Activated CD8-positive, alpha-beta T cell treated with anti-CD3 and anti-CD28 coated beads for 36 hours (primary cell): ENCODE data around the gene FAM47E. TPM values are rescaled to one million over a fixed set of nuclear protein-coding genes. Genes with fewer than 3 reads are reported as not detected.

Experiments used
- ATAC-seq: fragments of 200-7000 bp; cut with Tn5 transposase; one replicate; pipeline ENCODE4 v1.10.0; 2021; ENCODE audit warnings: mild to moderate bottlenecking, moderate library complexity
- CTCF ChIA-PET: fragments of 350-600 bp; sonication (Branson Sonifier 250); formaldehyde crosslinking; loops from one replicate; lab custom pipeline; 2021; ENCODE audit warnings: antibody characterized with exemption; lab: Charles Lee
- POLR2A ChIA-PET: fragments of 350-600 bp; sonication (Branson Sonifier 250); formaldehyde crosslinking; loops from one replicate; lab custom pipeline; 2021; ENCODE audit warnings: antibody characterized with exemption; lab: Charles Lee
- DNase-seq: peaks from one replicate; pipeline ENCODE4 v3.0.0-alpha.2; 2020
- H3K27ac Mint-ChIP-seq: one replicate; pipeline ENCODE4 v1.8.0; 2021; ENCODE audit warnings: mild to moderate bottlenecking, mixed read lengths
- H3K27me3 Mint-ChIP-seq: one replicate; pipeline ENCODE4 v1.8.0; 2021; ENCODE audit warnings: mixed read lengths
- H3K36me3 Mint-ChIP-seq: one replicate; pipeline ENCODE4 v1.8.0; 2021; ENCODE audit warnings: low read depth, mixed read lengths
- H3K4me1 Mint-ChIP-seq: one replicate; pipeline ENCODE4 v1.8.0; 2021; ENCODE audit warnings: low read depth, mixed read lengths
- H3K4me3 Mint-ChIP-seq: one replicate; pipeline ENCODE4 v1.8.0; 2021; ENCODE audit warnings: mild to moderate bottlenecking, moderate library complexity, mixed read lengths
- H3K9me3 Mint-ChIP-seq: one replicate; pipeline ENCODE4 v1.8.0; 2021; ENCODE audit warnings: mixed read lengths
- CTCF ChIP-seq: fragments of 200-600 bp; IDR thresholded peaks from one replicate; pipeline ENCODE4 v1.8.0; 2022; ENCODE audit warnings: antibody characterized with exemption, mild to moderate bottlenecking
- intact Hi-C: fragments of 100-400 bp; cut with micrococcal nuclease; formaldehyde crosslinking; loops from one replicate; pipeline ENCODE4 v1.10.0; 2022
- total RNA-seq, 2 experiments: library from RNA; stranded (reverse); gene quantifications; one replicate each; pipeline ENCODE4 v1.2.3, GENCODE V29; 2021

The FAM47E gene
- total RNA-seq, 2 experiments from 2014 or later = not detected

- ChIA-PET CTCF (no interaction called here), POLR2A (no interaction called here)
- Mint-ChIP-seq H3K27me3 (peaks cover 6% of the 10 kb centered on the region), H3K36me3 (no peaks in the 10 kb centered on the region), H3K4me3 (no peak overlapping the region), H3K9me3 (no peaks in the 10 kb centered on the region), H3K4me1 (peaks cover 8% of the 10 kb centered on the region), H3K27ac (no peak overlapping the region)
- DNase-seq = no peak
- no peak for TF ChIP-seq CTCF
- intact Hi-C loops = no loop called here
- ATAC-seq = no peak
These were observed 58.5 kb downstream of the FAM47E start for GRCh38 chr4:76309939-76310550.

GRCh38 chr4:76310683-76311082 lies 59.2 kb downstream of the FAM47E start:
- Mint-ChIP-seq H3K9me3 (no peaks in the 10 kb centered on the region), H3K27me3 (peaks cover 4% of the 10 kb centered on the region), H3K4me1 (peaks cover 2% of the 10 kb centered on the region), H3K27ac (no peak overlapping the region), H3K4me3 (no peak overlapping the region), H3K36me3 (no peaks in the 10 kb centered on the region)
- POLR2A ChIA-PET = no interaction called here
- DNase-seq = no peak
- no peak for TF ChIP-seq CTCF
- no peak for ATAC-seq
- CTCF ChIA-PET = no interaction called here
- intact Hi-C loops = no loop called here

DNA sequence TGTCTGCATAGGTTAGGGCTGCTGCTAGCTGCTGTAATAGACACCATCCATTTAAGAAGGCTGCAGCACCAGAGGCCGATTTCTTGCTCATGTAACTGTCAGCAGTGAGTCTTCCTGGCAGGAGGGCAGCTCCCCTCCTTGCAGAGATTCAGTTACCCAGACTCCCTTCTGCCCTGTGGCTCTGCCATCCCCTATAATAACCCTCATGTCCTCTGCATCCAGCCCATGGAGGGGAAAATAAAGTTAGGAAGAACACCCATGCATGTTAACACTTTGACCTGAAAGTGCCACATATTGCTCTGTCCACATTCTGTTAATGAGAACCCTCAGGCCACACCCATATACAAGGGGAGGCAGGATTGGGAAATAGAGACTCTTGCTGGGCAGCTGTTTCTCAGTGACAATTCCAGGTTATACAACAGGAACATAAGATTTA lies 60.4 kb downstream of the FAM47E start:
- Mint-ChIP-seq H3K9me3 (peaks cover 10% of the 10 kb centered on the region), H3K27ac (no peak overlapping the region), H3K4me1 (no peaks in the 10 kb centered on the region), H3K27me3 (peaks cover 4% of the 10 kb centered on the region), H3K4me3 (no peak overlapping the region), H3K36me3 (peaks cover 2% of the 10 kb centered on the region)
- TF ChIP-seq CTCF = no peak
- DNase-seq (no peak), ATAC-seq (no peak)
- CTCF ChIA-PET = no interaction called here
- intact Hi-C loops = no loop called here
- POLR2A ChIA-PET = no interaction called here

DNA sequence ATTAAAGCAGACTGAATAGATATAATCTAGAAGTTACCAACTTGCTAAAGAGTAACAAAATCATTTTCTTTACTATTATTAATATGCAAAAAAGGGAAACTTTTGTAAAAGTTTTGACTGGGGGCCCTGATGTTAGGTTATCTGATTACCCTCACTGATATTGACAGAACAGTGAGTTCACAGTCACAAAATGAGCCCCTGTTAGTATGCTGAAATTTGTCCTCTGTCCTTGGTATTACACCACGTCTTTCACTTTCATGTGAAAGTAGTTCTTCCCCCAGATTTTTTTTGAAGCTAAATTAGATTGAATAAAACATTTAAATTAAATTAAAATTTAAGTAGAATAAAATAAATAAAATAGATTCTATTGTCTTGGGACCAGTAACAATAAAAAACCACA lies 60.9 kb downstream of the FAM47E start:
- Mint-ChIP-seq H3K4me3 (no peak overlapping the region), H3K36me3 (peaks cover 2% of the 10 kb centered on the region), H3K27me3 (peaks cover 4% of the 10 kb centered on the region), H3K4me1 (no peaks in the 10 kb centered on the region), H3K27ac (no peak overlapping the region), H3K9me3 (peaks cover 12% of the 10 kb centered on the region)
- intact Hi-C loops = no loop called here
- no peak for DNase-seq
- POLR2A ChIA-PET = no interaction called here
- ATAC-seq = no peak
- TF ChIP-seq CTCF = no peak
- CTCF ChIA-PET = interaction anchor here (1.2 kb wide), 1 partner anchor 133 kb away, joined by 3 read pairs; no protein-coding TSS in a partner anchor

- H3K9me3 Mint-ChIP-seq = peaks cover 12% of the 10 kb centered on the region
- DNase-seq (no peak), ATAC-seq (no peak)
- intact Hi-C loops = no loop called here
- no peaks in the 10 kb centered on the region for H3K4me1 Mint-ChIP-seq
- POLR2A ChIA-PET = no interaction called here
- no peak overlapping the region for H3K4me3 Mint-ChIP-seq
- CTCF ChIA-PET = interaction anchor here (1.2 kb wide), 1 partner anchor 134 kb away, joined by 3 read pairs; no protein-coding TSS in a partner anchor
- peaks cover 4% of the 10 kb centered on the region for H3K27me3 Mint-ChIP-seq
- no peak overlapping the region for H3K27ac Mint-ChIP-seq
- H3K36me3 Mint-ChIP-seq = peaks cover 2% of the 10 kb centered on the region
- TF ChIP-seq CTCF = no peak
These were observed 62.0 kb downstream of the FAM47E start for GRCh38 chr4:76313547-76313946.
